GM10266 (cell line): Measurements from ENCODE around the gene NRXN3.

Experiments used
- DNase-seq: peaks from one replicate; pipeline ENCODE4 v3.0.0; 2012; ENCODE audit errors: extremely low spot score
- TF ChIP-seq, protein P1 (sequence below): IDR thresholded peaks from 2 replicates; pipeline ENCODE4 v1.5.1; 2012; ENCODE audit warnings: mild to moderate bottlenecking, low read depth; ENCODE audit not compliant: control insufficient read depth, insufficient read depth; ENCODE audit errors: missing control alignments

The NRXN3 gene

DNA sequence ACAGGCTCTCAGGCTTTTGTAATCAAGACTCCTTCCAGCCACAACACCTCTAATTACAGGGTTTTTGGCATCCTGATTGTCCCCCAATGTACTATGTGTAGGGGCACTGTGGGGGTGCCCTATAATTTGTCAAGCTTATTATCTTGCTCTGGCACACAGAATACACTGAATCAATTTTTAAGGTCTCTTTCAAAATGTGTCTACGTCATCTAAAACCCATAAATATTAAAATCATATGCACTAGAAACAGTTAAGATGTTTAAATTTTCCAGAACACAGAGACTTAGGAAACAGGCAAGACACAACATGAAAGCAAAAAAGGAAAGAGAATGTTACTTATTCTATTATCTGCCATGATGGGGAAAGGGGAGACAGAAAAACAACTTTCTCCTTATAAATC lies 665.7 kb downstream of the NRXN3 start:
- no peak for DNase-seq
- TF ChIP-seq, protein P1, sequence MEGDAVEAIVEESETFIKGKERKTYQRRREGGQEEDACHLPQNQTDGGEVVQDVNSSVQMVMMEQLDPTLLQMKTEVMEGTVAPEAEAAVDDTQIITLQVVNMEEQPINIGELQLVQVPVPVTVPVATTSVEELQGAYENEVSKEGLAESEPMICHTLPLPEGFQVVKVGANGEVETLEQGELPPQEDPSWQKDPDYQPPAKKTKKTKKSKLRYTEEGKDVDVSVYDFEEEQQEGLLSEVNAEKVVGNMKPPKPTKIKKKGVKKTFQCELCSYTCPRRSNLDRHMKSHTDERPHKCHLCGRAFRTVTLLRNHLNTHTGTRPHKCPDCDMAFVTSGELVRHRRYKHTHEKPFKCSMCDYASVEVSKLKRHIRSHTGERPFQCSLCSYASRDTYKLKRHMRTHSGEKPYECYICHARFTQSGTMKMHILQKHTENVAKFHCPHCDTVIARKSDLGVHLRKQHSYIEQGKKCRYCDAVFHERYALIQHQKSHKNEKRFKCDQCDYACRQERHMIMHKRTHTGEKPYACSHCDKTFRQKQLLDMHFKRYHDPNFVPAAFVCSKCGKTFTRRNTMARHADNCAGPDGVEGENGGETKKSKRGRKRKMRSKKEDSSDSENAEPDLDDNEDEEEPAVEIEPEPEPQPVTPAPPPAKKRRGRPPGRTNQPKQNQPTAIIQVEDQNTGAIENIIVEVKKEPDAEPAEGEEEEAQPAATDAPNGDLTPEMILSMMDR, result no peak

GRCh38 chr14:78836777-78837176 lies 666.6 kb downstream of the NRXN3 start:
- TF ChIP-seq, protein P1, result peak; percentile 52
- DNase-seq, result peak; percentile 25

- DNase-seq, result no peak
- TF ChIP-seq, protein P1, result no peak
Measured at GRCh38 chr14:78838959-78839358, 668.8 kb downstream of the NRXN3 start.

- DNase-seq, result no peak
Measured at GRCh38 chr14:78840898-78841297, 670.7 kb downstream of the NRXN3 start.

GRCh38 chr14:78847801-78848200 lies 677.6 kb downstream of the NRXN3 start:
- TF ChIP-seq, protein P1, result no peak
- no peak for DNase-seq

More at GRCh38 chr14:78840898-78841297, 670.7 kb downstream of the NRXN3 start:
- TF ChIP-seq, protein P1, result no peak

DNA sequence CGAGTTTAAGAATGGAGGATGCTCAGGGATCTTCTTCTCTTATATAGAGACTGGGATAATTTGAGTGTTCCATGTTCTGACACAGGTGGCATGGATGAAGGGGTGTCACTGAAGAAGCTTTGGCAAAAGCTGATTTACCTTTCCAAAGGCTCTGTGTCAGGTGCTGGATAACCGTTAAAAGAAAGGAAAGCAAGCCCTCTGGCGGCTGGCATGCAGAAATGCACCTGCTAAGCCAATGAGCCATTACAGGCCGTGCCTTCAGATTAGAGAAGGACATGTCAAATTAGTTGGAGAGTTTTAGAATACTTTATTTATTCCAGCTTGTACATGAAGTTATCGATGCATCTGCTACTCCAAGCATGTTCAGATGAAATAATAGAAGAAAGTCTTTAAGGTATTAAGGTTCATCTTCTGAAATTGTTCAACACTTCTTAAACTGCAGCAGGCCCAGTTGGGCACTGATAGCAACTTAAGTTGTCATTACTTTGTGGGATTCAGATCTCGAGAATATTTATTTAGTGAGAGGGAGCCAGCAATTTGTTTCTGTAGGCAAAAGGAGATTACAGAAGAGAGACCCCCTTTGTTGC lies 678.2 kb downstream of the NRXN3 start:
- TF ChIP-seq, protein P1, result peak; percentile 81
- DNase-seq, result peak; percentile 21

DNA sequence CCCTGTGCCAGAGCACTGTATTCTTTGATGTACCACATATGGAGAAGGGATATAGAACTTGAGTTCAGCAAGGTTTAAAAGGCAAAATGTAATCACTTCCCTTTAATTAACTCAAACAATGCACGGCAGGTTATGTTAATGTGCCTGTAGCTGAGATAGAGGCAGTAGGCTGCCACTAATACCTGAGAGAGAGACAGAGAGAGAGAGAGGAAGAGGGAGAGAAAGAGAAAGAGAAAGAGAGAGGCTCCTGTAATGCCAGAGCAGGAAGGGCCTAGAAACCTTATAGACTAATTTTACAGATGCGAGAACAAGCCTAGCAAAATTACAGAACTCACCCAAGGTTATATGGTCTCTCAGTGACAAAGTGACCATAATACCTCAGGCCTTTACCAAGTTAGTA lies 679.8 kb downstream of the NRXN3 start:
- TF ChIP-seq, protein P1, result no peak
- DNase-seq, result no peak
